Activated gamma-delta T cell (primary cell): Measurements from ENCODE around the gene MICAL1.
"Not testable (repeated sequence)": the region's sequence is repeated elsewhere in the genome, so short reads cannot be mapped to it uniquely, and the experiment has no call there.

Experiments used
- DNase-seq: peaks from one replicate; lab custom pipeline; 2025; lab: John Stamatoyannopoulos, UW

The MICAL1 gene

GRCh38 chr6:109477725-109478124 is 22.2 kb upstream of the MICAL1 start:
- DNase-seq: no peak

- DNase-seq: no peak
Measured at GRCh38 chr6:109477184-109477583, 21.6 kb upstream of the MICAL1 start.

DNA sequence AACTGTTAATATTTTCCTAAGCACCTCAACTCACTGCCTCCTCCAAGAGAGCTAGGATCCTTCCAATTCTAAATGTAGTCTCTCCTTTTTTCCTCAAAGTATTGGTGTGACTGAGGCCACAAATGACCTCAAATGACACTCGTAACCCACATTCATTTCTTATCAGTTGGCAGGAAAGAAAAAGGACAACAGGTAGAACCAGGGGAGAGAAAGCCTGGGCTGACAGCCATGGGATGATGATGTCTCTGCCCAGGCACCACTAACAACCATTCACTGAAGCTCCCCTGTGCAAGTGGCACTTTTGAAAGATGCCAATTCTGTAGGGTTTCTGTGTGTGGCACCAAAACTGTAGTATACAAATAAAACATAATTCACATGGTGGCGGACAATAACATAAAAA is 20.1 kb upstream of the MICAL1 start:
- no peak for DNase-seq

- no peak for DNase-seq
Measured at GRCh38 chr6:109474995-109475394, 19.4 kb upstream of the MICAL1 start.

- DNase-seq: no peak
Measured at GRCh38 chr6:109473120-109473519, 17.5 kb upstream of the MICAL1 start.

GRCh38 chr6:109472132-109472995 is 16.8 kb upstream of the MICAL1 start:
- DNase-seq: no peak

GRCh38 chr6:109471105-109471810 is 15.7 kb upstream of the MICAL1 start:
- DNase-seq: no peak

- DNase-seq: no peak
Measured at GRCh38 chr6:109469591-109470189, 14.1 kb upstream of the MICAL1 start.

GRCh38 chr6:109467696-109468095 is 12.1 kb upstream of the MICAL1 start:
- DNase-seq: no peak

DNA sequence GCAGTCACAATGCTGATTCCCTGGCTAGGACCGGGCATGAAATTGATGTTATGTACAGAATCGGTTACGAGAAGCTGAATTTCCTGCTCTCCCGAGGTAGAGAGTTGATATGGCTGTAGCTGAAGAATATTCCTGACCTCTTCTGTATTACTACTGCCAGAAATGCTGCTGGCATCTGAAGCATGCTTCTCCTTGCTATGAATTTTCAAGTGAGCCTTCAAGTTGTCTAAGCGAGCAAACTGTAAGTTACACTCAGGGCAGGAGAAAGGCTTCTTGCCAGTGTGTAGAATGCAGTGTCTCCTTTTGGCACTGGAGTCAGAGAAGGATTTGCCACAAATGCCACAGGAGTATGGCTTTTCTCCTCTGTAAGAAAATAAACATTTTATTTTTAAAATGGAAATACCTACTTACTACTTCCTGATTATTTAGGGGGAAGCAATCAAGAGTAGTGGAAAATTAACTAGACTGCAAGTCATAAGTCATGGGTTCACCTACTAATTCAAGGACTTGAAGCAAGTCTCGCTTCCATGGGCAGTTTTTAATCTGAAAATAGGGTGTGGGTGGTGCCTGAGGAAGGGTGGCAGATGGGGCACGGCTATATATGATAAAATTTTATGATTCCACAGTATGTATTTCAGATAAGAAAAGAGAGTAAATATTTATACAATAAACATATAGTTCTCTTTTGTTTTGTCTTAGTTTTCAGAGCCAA is 10.8 kb upstream of the MICAL1 start:
- DNase-seq: no peak

GRCh38 chr6:109465772-109466171 is 10.2 kb upstream of the MICAL1 start:
- DNase-seq: no peak

GRCh38 chr6:109461733-109462526 is 6.4 kb upstream of the MICAL1 start:
- DNase-seq: no peak

GRCh38 chr6:109461205-109461604 is 5.6 kb upstream of the MICAL1 start:
- not testable (repeated sequence) for DNase-seq

DNA sequence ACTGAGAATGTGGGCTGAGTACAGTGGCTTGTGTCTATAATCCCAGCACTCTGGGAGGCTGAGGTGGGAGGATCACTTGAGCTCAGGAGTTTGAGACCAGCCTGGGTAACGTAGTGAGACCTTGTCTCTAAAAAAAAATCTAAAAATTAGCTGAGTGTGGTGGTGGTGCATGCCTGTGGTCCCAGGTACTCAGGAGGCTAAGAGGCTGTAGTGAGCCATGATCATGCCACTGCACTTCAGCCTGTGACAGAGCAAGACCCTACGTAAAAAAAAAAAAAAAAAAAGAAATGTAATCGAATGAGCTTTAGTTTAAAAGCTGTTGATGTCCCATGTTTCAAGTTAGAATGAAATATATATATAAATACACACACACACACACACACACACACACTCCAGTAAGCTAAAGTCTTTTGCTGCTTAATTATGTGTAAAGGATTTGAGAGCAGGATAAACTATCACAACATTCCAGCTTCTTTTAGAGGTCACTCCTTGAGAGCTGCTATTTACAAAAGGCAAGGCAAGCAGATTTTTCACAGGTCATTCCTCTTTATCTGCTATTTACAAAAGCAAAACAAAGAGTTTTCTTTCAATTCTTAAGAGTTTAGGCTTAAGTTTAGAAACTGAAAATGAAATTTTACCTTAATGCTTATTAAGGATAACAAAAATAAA is 4.7 kb upstream of the MICAL1 start:
- DNase-seq: no peak

GRCh38 chr6:109458774-109459531 is 3.4 kb upstream of the MICAL1 start:
- no peak for DNase-seq

DNA sequence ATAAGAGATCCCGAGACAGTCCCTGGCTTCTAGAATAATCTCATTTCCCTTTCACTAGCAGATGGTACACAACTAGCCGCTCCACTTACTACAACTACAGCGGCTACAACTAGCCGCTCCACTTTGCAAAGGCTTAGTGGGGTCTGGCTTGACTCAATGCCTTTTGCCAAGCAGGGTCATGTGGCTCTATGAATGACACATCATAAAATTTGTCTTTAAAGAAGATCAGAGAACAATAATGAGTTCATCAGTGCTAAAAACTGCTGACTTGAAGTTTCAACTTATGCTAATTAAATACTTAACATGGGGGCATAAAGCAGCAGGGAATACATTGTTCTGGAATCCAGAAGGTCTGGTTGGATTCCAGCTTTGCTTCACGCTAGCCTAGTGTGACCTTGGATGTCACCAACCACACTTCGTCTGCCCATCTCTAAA is 2.0 kb upstream of the MICAL1 start:
- no peak for DNase-seq

DNA sequence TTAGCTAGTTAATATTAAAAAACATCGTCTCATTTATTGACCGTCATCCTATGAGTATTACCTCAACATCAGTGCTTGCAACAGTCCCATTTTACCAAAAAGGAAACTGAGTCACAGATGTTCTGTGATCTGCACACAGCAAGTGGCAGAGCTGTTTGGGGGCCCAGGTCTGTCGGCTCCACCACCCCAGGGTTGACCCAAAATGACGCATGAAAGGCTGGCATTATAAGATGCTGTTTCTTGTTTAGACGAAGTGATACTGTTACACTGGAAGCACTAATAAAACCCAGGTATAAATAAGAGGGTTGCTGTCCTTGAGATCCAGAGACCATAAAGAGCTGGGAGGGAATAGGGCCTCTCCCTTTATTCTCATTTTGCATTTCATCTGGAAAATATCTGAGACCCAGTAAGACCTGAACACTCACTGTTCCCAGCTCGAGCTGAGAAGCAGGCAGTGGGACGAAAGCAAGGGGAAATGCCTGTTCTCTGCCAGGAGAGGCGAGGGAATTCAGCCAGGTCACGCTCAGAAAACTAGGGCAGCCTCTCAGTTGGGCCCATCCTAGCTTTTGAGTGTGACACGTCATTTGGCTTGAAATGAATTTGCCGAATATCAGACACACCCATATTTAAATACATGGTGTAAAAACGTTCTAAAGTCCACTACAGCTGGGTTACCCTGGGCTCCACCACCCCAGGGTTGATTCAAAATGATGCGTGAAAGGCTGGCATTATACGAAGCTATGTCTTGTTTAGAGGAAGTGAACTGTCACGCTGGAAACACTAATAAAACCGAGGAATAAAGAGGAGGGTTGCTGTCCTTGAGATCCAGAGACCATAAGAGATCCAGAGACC is 1.4 kb upstream of the MICAL1 start:
- DNase-seq: no peak

DNA sequence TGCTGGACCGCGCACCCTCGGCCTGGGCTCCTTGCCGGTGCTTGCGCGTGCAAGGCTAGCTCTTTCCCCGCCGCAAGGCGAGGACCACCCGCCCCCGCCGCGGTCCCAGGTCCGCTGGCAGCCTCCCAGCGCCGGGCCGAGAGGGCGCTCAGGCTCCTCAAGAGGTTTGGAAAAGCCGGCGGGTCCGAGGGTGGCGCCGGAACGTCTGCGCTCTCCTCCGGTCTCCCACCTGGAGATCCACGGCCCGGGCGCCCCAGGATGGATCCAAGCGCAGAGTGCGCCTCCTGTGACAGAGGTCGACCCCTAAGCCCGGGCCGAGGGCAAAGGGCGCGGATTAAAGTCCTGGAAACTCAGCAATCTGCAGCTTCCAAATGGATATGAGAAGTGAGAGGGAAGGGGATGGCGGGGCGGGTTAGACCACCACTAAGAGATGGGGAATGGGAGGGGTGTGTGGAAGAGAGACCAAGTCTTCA is 575 bp upstream of the MICAL1 start:
- DNase-seq: no peak
